ENCODE data around the gene PTRH1. TPM values are rescaled to one million over a fixed set of nuclear protein-coding genes. Genes with fewer than 3 reads are reported as not detected.

Gene PTRH1
- total and polyA plus RNA-seq, 7 experiments from 2014 or later: 7.8 to 28.7 (median 9.4) TPM

DNA sequence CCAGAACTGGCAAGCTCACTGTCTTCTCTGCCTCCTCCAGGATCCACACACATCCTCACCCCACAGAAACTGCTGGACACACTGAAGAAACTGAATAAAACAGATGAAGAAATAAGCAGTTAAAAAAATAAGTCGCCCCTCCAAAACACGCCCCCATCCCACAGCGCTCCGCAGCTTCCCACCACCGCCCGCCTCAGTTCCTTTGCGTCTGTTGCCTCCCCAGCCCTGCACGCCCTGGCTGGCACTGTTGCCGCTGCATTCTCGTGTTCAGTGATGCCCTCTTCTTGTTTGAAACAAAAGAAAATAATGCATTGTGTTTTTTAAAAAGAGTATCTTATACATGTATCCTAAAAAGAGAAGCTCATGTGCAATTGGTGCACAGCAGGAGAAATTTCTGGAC is 24.7 kb downstream of the PTRH1 start:
- no peak overlapping the region for H3K4me3 Mint-ChIP-seq
- peaks cover 0 to 12% (median 0%) of the 10 kb centered on the region in 5 donors for H3K36me3 Mint-ChIP-seq
- Histone ChIP-seq H3K27ac (ENCODE audit: low read depth, low read length) (no peak overlapping the region), H3K36me3 (ENCODE audit: control insufficient read depth in 2 of 3, insufficient read depth in 3 of 3, low read length in 3 of 3) (no peaks in the 10 kb centered on the region), H3K4me1 (ENCODE audit: control insufficient read depth in 2 of 2, insufficient read depth in 2 of 2, low read length in 2 of 2) (no peaks in the 10 kb centered on the region), H3K27me3 (ENCODE audit: control insufficient read depth in 2 of 2, insufficient read depth in 2 of 2, low read length in 2 of 2) (no peaks in the 10 kb centered on the region), H3K9me3 (ENCODE audit: control insufficient read depth in 2 of 3, low read length in 3 of 3) (no peaks in the 10 kb centered on the region), H3K4me3 (ENCODE audit: low read length) (no peak overlapping the region)
- no peak overlapping the region for H3K27ac Mint-ChIP-seq
- intact Hi-C loops (cut with micrococcal nuclease): no loop called here
- ATAC-seq (no peak), DNase-seq (no peak)
- CTCF ChIA-PET: no interaction called here
- H3K27me3 Mint-ChIP-seq: no peaks in the 10 kb centered on the region
- H3K4me1 Mint-ChIP-seq: peaks cover 0 to 7% (median 0%) of the 10 kb centered on the region in 7 donors
- H3K9me3 Mint-ChIP-seq: no peaks in the 10 kb centered on the region
- POLR2A ChIA-PET: interaction anchor here (0.6 kb wide), 1 partner anchor 31 kb away, joined by 4 read pairs; no protein-coding TSS in a partner anchor

DNA sequence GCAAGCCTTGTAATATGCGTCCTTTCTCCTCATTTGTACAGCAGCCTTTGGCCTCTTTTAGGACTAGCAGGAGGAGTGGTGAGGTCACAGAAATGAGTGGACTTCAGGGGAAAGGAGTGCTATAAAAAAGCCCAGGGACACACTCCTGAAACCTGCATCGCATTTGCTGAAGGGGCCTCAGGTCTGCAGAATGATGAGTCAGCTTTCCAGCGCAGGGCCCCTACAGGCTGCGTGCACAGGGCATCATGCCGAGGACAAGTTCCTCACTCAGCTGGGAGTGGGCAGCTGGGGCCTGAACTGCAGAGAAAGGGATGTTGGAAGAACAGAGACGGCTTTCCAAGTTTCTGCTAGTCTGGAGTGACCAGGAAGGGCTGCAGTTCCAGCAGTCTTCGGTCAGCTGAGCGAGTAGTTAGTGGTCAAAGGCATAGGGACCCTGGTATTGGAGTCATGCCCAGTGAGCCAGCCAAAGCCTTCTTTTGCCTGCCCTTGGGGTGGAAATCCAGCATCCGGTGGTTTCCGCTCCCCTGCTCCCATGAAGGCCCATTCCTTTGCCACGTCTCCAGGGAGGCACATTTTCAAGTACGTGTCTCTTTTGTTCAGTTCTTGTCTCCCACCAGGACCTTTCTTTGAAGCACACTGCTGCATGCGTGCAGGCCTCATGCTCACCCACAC is 26.0 kb downstream of the PTRH1 start:
- H3K36me3 Mint-ChIP-seq: peaks cover 0 to 15% (median 0%) of the 10 kb centered on the region in 5 donors
- Histone ChIP-seq H3K27me3 (ENCODE audit: control insufficient read depth in 2 of 2, insufficient read depth in 2 of 2, low read length in 2 of 2) (no peaks in the 10 kb centered on the region), H3K9me3 (ENCODE audit: control insufficient read depth in 2 of 3, low read length in 3 of 3) (no peaks in the 10 kb centered on the region), H3K4me1 (ENCODE audit: control insufficient read depth in 2 of 2, insufficient read depth in 2 of 2, low read length in 2 of 2) (no peaks in the 10 kb centered on the region), H3K4me3 (ENCODE audit: low read length) (no peak overlapping the region), H3K36me3 (ENCODE audit: control insufficient read depth in 2 of 3, insufficient read depth in 3 of 3, low read length in 3 of 3) (no peaks in the 10 kb centered on the region), H3K27ac (ENCODE audit: low read depth, low read length) (no peak overlapping the region)
- H3K4me3 Mint-ChIP-seq: no peak overlapping the region
- no peak overlapping the region for H3K27ac Mint-ChIP-seq
- POLR2A ChIA-PET: no interaction called here
- CTCF ChIA-PET: no interaction called here
- H3K27me3 Mint-ChIP-seq: no peaks in the 10 kb centered on the region
- intact Hi-C loops (cut with micrococcal nuclease): no loop called here
- ATAC-seq (no peak), DNase-seq (no peak)
- H3K9me3 Mint-ChIP-seq: no peaks in the 10 kb centered on the region
- H3K4me1 Mint-ChIP-seq: no peaks in the 10 kb centered on the region

DNA sequence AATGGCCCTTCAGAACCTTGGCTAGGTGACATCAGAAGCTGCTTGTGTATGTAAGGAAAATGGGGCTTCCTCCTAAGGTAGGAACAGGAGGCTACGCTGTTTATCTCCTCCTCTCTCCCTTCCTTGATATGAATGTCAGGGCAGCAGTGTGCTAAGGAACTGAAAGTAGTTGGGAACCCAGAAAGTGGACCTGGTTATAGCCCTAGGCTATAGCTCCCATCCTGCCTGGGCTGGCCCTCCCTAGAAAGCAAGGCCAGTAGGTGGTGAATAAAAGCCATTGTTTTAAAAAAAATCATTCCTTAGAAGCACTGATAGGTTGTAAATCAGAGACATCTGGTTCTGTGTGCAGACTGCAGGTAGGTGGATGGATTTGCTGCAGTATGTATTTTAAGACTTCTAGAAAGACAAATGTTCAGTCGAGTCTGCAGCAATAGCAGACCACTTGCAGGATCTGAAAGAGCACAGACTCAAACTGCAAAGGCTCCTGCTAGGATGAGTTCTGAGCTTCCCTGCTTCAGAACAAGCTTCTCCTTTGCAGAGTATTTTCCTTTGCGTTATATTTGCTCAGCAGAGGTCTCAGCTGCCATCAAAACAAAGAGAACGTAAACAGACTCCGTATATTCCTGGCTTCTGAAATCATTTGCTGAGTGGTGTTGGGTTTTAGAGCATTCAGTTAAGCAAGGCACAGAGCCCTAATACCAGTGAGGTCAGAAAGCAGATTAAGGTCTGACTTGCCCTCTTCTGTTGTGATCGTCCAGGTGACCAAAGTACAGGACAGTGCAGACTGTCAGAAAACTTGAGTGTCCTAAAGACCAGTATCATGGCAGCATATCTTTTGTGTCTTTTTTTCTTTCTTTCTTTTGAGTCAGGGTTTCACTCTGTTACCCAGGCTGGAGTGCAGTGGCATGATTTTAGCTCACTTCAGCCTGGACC is 28.7 kb downstream of the PTRH1 start:
- Histone ChIP-seq H3K4me3 (ENCODE audit: low read length) (no peak overlapping the region), H3K27ac (ENCODE audit: low read depth, low read length) (no peak overlapping the region), H3K9me3 (ENCODE audit: control insufficient read depth in 2 of 3, low read length in 3 of 3) (no peaks in the 10 kb centered on the region), H3K4me1 (ENCODE audit: control insufficient read depth in 2 of 2, insufficient read depth in 2 of 2, low read length in 2 of 2) (no peaks in the 10 kb centered on the region), H3K36me3 (ENCODE audit: control insufficient read depth in 2 of 3, insufficient read depth in 3 of 3, low read length in 3 of 3) (no peaks in the 10 kb centered on the region), H3K27me3 (ENCODE audit: control insufficient read depth in 2 of 2, insufficient read depth in 2 of 2, low read length in 2 of 2) (no peaks in the 10 kb centered on the region)
- Mint-ChIP-seq H3K36me3 (peaks cover 0 to 11% (median 0%) of the 10 kb centered on the region in 5 donors), H3K9me3 (no peaks in the 10 kb centered on the region), H3K27me3 (no peaks in the 10 kb centered on the region), H3K27ac (no peak overlapping the region), H3K4me3 (no peak overlapping the region), H3K4me1 (no peaks in the 10 kb centered on the region)
- POLR2A ChIA-PET: interaction anchor here (0.7 kb wide), 1 partner anchor 79 kb away, joined by 3 read pairs; no protein-coding TSS in a partner anchor
- CTCF ChIA-PET: interaction anchor here (0.5 kb wide), 1 partner anchor 97 kb away, joined by 4 read pairs; no protein-coding TSS in a partner anchor
- intact Hi-C loops (cut with micrococcal nuclease): no loop called here
- no peak for DNase-seq
- ATAC-seq: no peak

DNA sequence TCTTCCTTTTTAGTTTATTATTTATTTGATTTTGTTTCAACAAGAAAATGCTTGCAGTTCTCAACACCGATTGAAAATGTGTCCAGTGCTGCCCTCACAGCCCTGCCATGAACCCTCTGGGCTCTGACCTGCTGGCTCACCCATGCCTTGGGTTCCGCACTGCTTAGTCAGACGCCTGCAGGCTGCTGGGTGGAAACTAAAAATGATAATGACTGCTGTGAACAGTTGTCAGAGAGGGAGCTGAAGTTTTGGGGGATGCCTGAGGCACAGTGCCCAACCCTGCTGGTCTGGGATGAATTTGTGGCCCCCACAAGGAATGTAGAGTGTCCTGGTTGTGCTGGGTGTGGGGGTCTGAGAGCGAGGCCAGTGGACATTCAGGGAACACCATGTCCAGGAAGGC is 30.9 kb downstream of the PTRH1 start:
- CTCF ChIA-PET: interaction anchor here (0.6 kb wide), 1 partner anchor 115 kb away, joined by 4 read pairs; no protein-coding TSS in a partner anchor

DNA sequence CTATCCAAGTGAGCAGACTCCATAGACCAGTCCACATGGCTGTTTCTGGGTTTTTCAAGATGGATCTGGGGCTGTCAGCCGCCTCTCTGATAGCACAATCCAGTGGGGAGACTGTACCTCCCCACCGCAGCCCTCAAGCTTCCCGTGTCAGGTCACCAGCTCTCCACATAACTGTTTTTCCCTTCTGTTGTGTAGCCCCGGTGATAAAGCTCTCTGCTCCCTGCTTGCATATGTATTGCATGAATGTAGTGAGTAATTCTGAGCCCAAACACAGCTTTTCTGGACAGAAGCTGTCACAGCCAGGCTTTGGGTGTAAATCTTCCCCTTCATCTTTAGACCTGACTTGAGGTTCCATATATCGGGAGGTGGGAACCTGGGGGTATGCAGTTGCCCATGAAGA is 31.7 kb downstream of the PTRH1 start:
- intact Hi-C loops (cut with micrococcal nuclease): no loop called here

More for the DNA sequence above, 30.9 kb downstream of the PTRH1 start:
- Mint-ChIP-seq H3K27ac (peak overlapping the region in 1 of 9 donors; percentile 22), H3K4me3 (no peak overlapping the region), H3K4me1 (no peaks in the 10 kb centered on the region), H3K36me3 (peaks cover 0 to 15% (median 4%) of the 10 kb centered on the region in 5 donors), H3K9me3 (no peaks in the 10 kb centered on the region), H3K27me3 (no peaks in the 10 kb centered on the region)
- intact Hi-C loops (cut with micrococcal nuclease): no loop called here
- Histone ChIP-seq H3K36me3 (ENCODE audit: control insufficient read depth in 2 of 3, insufficient read depth in 3 of 3, low read length in 3 of 3) (no peaks in the 10 kb centered on the region), H3K4me1 (ENCODE audit: control insufficient read depth in 2 of 2, insufficient read depth in 2 of 2, low read length in 2 of 2) (no peaks in the 10 kb centered on the region), H3K9me3 (ENCODE audit: control insufficient read depth in 2 of 3, low read length in 3 of 3) (no peaks in the 10 kb centered on the region), H3K27ac (ENCODE audit: low read depth, low read length) (no peak overlapping the region), H3K4me3 (ENCODE audit: low read length) (no peak overlapping the region), H3K27me3 (ENCODE audit: control insufficient read depth in 2 of 2, insufficient read depth in 2 of 2, low read length in 2 of 2) (no peaks in the 10 kb centered on the region)
- ATAC-seq (no peak), DNase-seq (no peak)
- POLR2A ChIA-PET: no interaction called here

DNA sequence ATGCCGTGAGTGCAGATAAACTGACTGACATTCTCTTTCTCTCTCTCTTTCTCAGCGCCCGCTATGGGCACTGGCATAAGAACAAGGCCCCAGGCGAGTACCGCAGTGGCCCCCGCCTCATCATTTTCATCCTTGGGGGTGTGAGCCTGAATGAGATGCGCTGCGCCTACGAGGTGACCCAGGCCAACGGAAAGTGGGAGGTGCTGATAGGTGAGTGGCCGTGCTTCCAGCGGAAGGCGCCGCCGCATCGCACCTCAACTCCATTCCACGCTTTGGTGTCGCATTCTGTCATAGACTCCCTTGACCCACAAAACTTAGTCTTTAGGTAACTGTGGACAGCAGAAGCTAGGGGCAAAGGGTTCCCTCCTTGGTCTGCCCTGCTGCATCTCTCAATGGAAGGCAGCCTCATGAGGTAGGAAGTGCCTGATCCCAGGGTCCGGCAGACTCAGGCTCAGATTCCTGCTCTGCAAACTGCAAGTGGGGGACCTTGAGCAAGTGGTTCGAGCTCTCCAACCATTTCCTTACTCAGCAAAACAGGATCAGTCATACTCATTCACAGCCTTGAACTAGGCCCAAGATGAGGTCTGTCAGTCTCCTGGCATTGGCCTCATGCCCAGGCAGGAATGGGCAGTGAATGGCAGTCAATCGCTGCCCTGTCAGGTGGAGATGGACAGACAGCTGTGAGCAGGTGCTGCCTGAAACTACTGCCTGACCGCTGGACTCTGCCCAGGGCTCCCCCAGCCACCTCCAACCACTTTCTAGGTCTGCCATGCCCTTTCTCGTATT is 32.9 kb downstream of the PTRH1 start:
- CTCF ChIA-PET: no interaction called here

More for the DNA sequence above, 31.7 kb downstream of the PTRH1 start:
- no peaks in the 10 kb centered on the region for H3K9me3 Mint-ChIP-seq
- H3K4me3 Mint-ChIP-seq: no peak overlapping the region
- ATAC-seq (no peak), DNase-seq (no peak)
- Histone ChIP-seq H3K27ac (ENCODE audit: low read depth, low read length) (no peak overlapping the region), H3K4me3 (ENCODE audit: low read length) (no peak overlapping the region), H3K9me3 (ENCODE audit: control insufficient read depth in 2 of 3, low read length in 3 of 3) (no peaks in the 10 kb centered on the region), H3K4me1 (ENCODE audit: control insufficient read depth in 2 of 2, insufficient read depth in 2 of 2, low read length in 2 of 2) (no peaks in the 10 kb centered on the region), H3K27me3 (ENCODE audit: control insufficient read depth in 2 of 2, insufficient read depth in 2 of 2, low read length in 2 of 2) (no peaks in the 10 kb centered on the region), H3K36me3 (ENCODE audit: control insufficient read depth in 2 of 3, insufficient read depth in 3 of 3, low read length in 3 of 3) (no peaks in the 10 kb centered on the region)
- H3K27ac Mint-ChIP-seq: no peak overlapping the region
- ChIA-PET POLR2A (no interaction called here), CTCF (no interaction called here)
- peaks cover 0 to 17% (median 4%) of the 10 kb centered on the region in 5 donors for H3K36me3 Mint-ChIP-seq
- H3K27me3 Mint-ChIP-seq: no peaks in the 10 kb centered on the region
- no peaks in the 10 kb centered on the region for H3K4me1 Mint-ChIP-seq

More for the DNA sequence above, 32.9 kb downstream of the PTRH1 start:
- POLR2A ChIA-PET: no interaction called here
- ATAC-seq: no peak
- no peaks in the 10 kb centered on the region for H3K27me3 ChIP-seq (ENCODE audit: control insufficient read depth in 2 of 2, insufficient read depth in 2 of 2, low read length in 2 of 2)
- H3K9me3 ChIP-seq (ENCODE audit: control insufficient read depth in 2 of 3, low read length in 3 of 3): no peaks in the 10 kb centered on the region
- Mint-ChIP-seq H3K27me3 (no peaks in the 10 kb centered on the region), H3K4me1 (no peaks in the 10 kb centered on the region), H3K36me3 (peaks cover 0 to 17% (median 4%) of the 10 kb centered on the region in 5 donors), H3K27ac (no peak overlapping the region), H3K9me3 (no peaks in the 10 kb centered on the region), H3K4me3 (no peak overlapping the region)
- H3K27ac ChIP-seq (ENCODE audit: low read depth, low read length): no peak overlapping the region
- no peaks in the 10 kb centered on the region for H3K4me1 ChIP-seq (ENCODE audit: control insufficient read depth in 2 of 2, insufficient read depth in 2 of 2, low read length in 2 of 2)
- intact Hi-C loops (cut with micrococcal nuclease): no loop called here
- H3K4me3 ChIP-seq (ENCODE audit: low read length): no peak overlapping the region
- H3K36me3 ChIP-seq (ENCODE audit: control insufficient read depth in 2 of 3, insufficient read depth in 3 of 3, low read length in 3 of 3): no peaks in the 10 kb centered on the region
- no peak for DNase-seq
